ENCODE results near the gene PARD3B. TPM values are rescaled to one million over a fixed set of nuclear protein-coding genes. Genes with fewer than 3 reads are reported as not detected.

Gene PARD3B
- total and polyA plus RNA-seq, 7 donors = 3.2 to 64.0 (median 42.5) TPM

DNA sequence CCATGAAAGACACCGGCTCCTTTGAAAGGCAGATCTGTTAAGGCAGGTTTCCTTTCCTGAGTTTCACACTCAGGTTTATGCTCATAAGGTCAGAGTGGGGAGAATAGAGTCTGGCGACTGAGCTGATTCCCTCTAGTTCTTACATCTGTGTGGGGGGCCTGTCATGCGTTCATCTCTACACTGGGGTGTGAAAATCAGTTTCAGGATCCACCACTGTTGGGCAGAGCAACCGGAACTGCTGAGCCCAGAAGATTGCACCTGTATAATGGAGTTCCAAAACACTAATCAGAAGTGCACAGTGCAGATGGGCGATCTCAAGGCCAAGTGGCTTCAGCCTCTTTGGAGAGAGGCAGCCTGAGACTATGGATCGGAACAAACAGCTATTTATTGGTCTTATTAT, 955.7 kb downstream of the PARD3B start:
- no peak overlapping the region for H3K27ac ChIP-seq
- H3K36me3 ChIP-seq = peaks cover 0 to 16% (median 2%) of the 10 kb centered on the region in 4 donors
- DNase-seq = no peak
- intact Hi-C loops (cut with DNase I) = no loop called here
- no peak overlapping the region for H3K4me3 ChIP-seq
- H3K27me3 ChIP-seq = no peaks in the 10 kb centered on the region
- no peak for TF ChIP-seq EP300 (IDR thresholded peaks at IDR 0.05)
- TF ChIP-seq, protein P1, sequence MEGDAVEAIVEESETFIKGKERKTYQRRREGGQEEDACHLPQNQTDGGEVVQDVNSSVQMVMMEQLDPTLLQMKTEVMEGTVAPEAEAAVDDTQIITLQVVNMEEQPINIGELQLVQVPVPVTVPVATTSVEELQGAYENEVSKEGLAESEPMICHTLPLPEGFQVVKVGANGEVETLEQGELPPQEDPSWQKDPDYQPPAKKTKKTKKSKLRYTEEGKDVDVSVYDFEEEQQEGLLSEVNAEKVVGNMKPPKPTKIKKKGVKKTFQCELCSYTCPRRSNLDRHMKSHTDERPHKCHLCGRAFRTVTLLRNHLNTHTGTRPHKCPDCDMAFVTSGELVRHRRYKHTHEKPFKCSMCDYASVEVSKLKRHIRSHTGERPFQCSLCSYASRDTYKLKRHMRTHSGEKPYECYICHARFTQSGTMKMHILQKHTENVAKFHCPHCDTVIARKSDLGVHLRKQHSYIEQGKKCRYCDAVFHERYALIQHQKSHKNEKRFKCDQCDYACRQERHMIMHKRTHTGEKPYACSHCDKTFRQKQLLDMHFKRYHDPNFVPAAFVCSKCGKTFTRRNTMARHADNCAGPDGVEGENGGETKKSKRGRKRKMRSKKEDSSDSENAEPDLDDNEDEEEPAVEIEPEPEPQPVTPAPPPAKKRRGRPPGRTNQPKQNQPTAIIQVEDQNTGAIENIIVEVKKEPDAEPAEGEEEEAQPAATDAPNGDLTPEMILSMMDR (IDR thresholded peaks at IDR 0.05) = no peak
- no peak for TF ChIP-seq POLR2AphosphoS5 (IDR thresholded peaks at IDR 0.05)
- TF ChIP-seq POLR2A (IDR thresholded peaks at IDR 0.05) = no peak
- WGBS, 2 donors = 93 to 94% methylated on average over 6 of the region's 6 CpGs
- peaks cover 0 to 6% (median 0%) of the 10 kb centered on the region in 4 donors for H3K4me1 ChIP-seq
- H3K9me3 ChIP-seq = peaks cover 0 to 4% (median 1%) of the 10 kb centered on the region in 4 donors

DNA sequence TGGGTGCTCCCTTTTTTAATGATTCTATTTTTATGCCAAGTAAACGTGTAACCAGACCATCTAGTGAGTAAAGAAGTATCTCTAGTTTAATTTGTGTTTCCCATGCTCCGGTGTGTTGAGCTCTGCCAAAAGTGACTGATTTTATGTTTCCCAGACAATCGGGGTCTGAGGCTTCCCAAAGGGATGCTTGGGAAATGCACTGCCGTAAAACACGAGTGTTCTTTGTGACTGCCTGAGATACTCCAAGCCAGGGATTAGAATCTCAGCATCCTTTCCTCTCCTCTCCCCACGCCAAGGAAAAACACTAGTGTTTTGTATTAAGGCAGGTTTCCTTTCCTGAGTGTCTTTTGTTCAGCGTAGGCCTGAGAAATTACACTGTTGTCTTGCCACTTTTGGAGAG, 956.6 kb downstream of the PARD3B start:
- H3K27ac ChIP-seq = no peak overlapping the region
- H3K4me3 ChIP-seq = no peak overlapping the region
- no peak for DNase-seq
- H3K36me3 ChIP-seq = peaks cover 0 to 16% (median 2%) of the 10 kb centered on the region in 4 donors
- TF ChIP-seq EP300 (IDR thresholded peaks at IDR 0.05) = no peak
- no peak for TF ChIP-seq POLR2AphosphoS5 (IDR thresholded peaks at IDR 0.05)
- TF ChIP-seq, protein P1 (IDR thresholded peaks at IDR 0.05) = no peak
- no peak for TF ChIP-seq POLR2A (IDR thresholded peaks at IDR 0.05)
- H3K4me1 ChIP-seq = peaks cover 0 to 6% (median 0%) of the 10 kb centered on the region in 4 donors
- intact Hi-C loops (cut with DNase I) = no loop called here
- no peaks in the 10 kb centered on the region for H3K27me3 ChIP-seq
- 81 to 85% methylated on average over 7 of the region's 7 CpGs for WGBS, 2 donors
- peaks cover 0 to 4% (median 1%) of the 10 kb centered on the region in 4 donors for H3K9me3 ChIP-seq

DNA sequence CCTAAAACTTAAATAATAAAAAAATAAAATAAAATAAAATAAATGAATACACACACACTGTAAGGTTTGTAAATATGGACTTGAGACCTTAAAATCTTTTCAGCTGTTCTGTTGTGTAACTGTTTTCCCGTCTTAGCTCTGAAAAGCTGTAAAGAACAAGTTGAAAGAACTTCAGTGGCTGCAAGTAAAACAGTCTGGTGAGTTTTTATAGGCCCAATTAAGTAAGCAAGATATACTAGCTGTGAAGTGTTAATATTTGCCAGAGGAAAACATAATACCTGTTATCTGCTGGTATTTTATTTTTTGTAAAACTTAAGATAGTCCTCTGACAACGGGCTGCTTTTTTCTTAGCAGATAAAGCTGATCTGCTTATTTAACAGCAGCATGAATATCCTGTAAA, 960.1 kb downstream of the PARD3B start:
- WGBS, 2 donors = 19 to 69% methylated on average over 2 of the region's 2 CpGs
- no peak for DNase-seq
- H3K4me3 ChIP-seq = no peak overlapping the region
- peaks cover 0 to 8% (median 0%) of the 10 kb centered on the region in 4 donors for H3K36me3 ChIP-seq
- H3K4me1 ChIP-seq = no peaks in the 10 kb centered on the region
- intact Hi-C loops (cut with DNase I) = no loop called here
- no peaks in the 10 kb centered on the region for H3K27me3 ChIP-seq
- no peak for TF ChIP-seq POLR2AphosphoS5 (IDR thresholded peaks at IDR 0.05)
- TF ChIP-seq POLR2A (IDR thresholded peaks at IDR 0.05) = no peak
- no peak for TF ChIP-seq EP300 (IDR thresholded peaks at IDR 0.05)
- TF ChIP-seq, protein P1 (IDR thresholded peaks at IDR 0.05) = no peak
- no peak overlapping the region for H3K27ac ChIP-seq
- H3K9me3 ChIP-seq = peaks cover 0 to 4% (median 1%) of the 10 kb centered on the region in 4 donors

- TF ChIP-seq POLR2AphosphoS5 (IDR thresholded peaks at IDR 0.05) = no peak
- TF ChIP-seq, protein P1 (IDR thresholded peaks at IDR 0.05) = no peak
- no peak for TF ChIP-seq POLR2A (IDR thresholded peaks at IDR 0.05)
- TF ChIP-seq EP300 (IDR thresholded peaks at IDR 0.05) = no peak
- Histone ChIP-seq H3K27ac (no peak overlapping the region), H3K4me1 (no peaks in the 10 kb centered on the region), H3K27me3 (no peaks in the 10 kb centered on the region), H3K36me3 (no peaks in the 10 kb centered on the region), H3K9me3 (no peaks in the 10 kb centered on the region), H3K4me3 (no peak overlapping the region)
- 97 to 98% methylated on average over 4 of the region's 4 CpGs for WGBS, 2 donors
- intact Hi-C loops (cut with DNase I) = no loop called here
- no peak for DNase-seq
Observed at GRCh38 chr2:205509655-205510054, 964.4 kb downstream of the PARD3B start.

DNA sequence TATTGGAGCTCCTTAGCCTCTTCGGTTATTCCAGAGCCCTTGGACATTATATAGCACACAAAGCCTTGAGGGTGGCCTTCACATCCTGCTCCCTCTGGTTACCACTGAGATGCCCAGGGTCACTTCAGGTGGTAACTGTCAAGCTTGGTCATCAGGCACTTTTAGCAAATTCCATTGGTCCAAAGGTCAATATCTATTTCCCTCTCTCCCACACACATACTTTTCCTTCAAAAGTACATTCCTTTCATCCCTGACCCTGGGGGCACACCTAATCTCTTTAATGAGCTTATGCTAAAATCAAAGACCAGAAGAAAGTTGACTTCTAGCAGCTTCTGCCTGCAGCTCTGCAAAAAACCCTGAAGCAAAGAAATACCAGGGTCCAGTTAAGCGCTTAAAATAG, 965.1 kb downstream of the PARD3B start:
- H3K27me3 ChIP-seq = no peaks in the 10 kb centered on the region

More for the DNA sequence above, 965.1 kb downstream of the PARD3B start:
- no peaks in the 10 kb centered on the region for H3K4me1 ChIP-seq
- TF ChIP-seq, protein P1 (IDR thresholded peaks at IDR 0.05) = no peak
- no peaks in the 10 kb centered on the region for H3K9me3 ChIP-seq
- H3K36me3 ChIP-seq = no peaks in the 10 kb centered on the region
- no peak for DNase-seq
- intact Hi-C loops (cut with DNase I) = no loop called here
- WGBS, 2 donors = 86 to 95% methylated on average over 2 of the region's 2 CpGs
- no peak overlapping the region for H3K4me3 ChIP-seq
- H3K27ac ChIP-seq = no peak overlapping the region

All from sigmoid colon (tissue), 7 donors.